Right lobe of liver (tissue), 4 donors: ENCODE data around the gene MYO1F.
"Not testable (repeated sequence)": the region's sequence is repeated elsewhere in the genome, so short reads cannot be mapped to it uniquely, and the experiment has no call there.

Experiments
- POLR2A ChIP-seq: fragments of 450-650 bp; IDR thresholded peaks from one replicate; pipeline ENCODE4 v1.6.1; 2017; ENCODE audit warnings: antibody characterized with exemption, mild to moderate bottlenecking
- TF ChIP-seq, protein P1 (sequence below), 4 donors: fragments of 200-600 bp in 3 of 4; fragments of 450-650 bp in 1 of 4; IDR thresholded peaks; one replicate each; pipeline versions ENCODE4 v1.5.1 to v1.8.0; 2016 to 2022; ENCODE audit warnings: antibody characterized with exemption in 4 of 4, mild to moderate bottlenecking in 2 of 4
- donor health status: DM: no; HTN: no; CAD: no.
- donor health status: DM: no; HTN: no; CAD: no.
- donor health status: DM: no; HTN: yes; CAD: no.

DNA sequence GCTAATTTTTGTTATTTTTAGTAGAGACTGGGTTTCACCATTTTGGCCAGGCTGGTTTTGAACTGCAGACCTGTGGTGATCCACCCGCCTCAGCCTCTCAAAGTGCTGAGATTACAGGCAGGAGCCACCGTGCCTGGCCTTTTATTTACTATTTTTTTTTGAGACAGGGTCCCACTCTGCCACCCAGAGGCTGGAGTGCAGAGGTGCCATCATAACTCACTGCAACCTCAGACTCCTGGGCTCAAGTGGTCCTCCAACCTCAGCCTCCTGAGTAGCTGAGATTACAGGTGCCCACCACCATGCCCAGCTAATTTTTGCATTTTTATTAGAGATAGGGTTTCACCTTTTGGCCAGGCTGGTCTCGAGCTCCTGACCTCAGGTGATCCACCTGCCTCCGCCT lies 45.6 kb upstream of the MYO1F start:
- TF ChIP-seq, protein P1, sequence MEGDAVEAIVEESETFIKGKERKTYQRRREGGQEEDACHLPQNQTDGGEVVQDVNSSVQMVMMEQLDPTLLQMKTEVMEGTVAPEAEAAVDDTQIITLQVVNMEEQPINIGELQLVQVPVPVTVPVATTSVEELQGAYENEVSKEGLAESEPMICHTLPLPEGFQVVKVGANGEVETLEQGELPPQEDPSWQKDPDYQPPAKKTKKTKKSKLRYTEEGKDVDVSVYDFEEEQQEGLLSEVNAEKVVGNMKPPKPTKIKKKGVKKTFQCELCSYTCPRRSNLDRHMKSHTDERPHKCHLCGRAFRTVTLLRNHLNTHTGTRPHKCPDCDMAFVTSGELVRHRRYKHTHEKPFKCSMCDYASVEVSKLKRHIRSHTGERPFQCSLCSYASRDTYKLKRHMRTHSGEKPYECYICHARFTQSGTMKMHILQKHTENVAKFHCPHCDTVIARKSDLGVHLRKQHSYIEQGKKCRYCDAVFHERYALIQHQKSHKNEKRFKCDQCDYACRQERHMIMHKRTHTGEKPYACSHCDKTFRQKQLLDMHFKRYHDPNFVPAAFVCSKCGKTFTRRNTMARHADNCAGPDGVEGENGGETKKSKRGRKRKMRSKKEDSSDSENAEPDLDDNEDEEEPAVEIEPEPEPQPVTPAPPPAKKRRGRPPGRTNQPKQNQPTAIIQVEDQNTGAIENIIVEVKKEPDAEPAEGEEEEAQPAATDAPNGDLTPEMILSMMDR (IDR thresholded peaks at IDR 0.05) = peak in 3 of 4 donors; percentile 8 to 29 (median 25)
- TF ChIP-seq POLR2A = not testable (repeated sequence)
